WI38 (cell line): Measurements from ENCODE around the gene HNRNPCL4.
"Not testable (repeated sequence)": the region's sequence is repeated elsewhere in the genome, so short reads cannot be mapped to it uniquely, and the experiment has no call there.

Experiments
- H3K4me3 ChIP-seq: 2 replicates; pipeline ENCODE4 v1.5.1; 2011; ENCODE audit warnings: low read depth, mild to moderate bottlenecking, control low read depth, low read length

The HNRNPCL4 gene

DNA sequence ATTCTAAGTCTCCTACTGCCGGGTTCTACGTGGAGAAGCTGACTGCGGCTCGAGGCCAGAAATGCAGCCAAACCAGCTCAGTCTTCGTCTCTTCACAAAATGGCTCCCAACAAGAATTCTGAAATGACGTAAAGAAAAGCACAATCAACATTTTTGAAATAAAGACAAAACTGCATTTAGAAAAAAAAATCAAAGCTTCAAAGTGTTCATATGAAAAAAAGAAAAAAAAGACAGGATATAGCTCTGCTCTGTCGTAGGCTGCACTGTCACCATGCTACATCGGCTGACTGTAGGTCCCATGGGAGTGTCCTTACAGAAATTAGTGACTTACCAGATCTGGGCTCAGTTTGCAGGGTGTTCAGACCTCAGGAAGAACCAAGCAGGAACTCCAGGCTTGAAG, at the start of gene HNRNPCL4:
HNRNPCL4 (minus strand) TSS at position 101 of the 400 bp plus-strand sequence. CDS start 164 bp downstream, outside the sequence.
- H3K4me3 ChIP-seq, result not testable (repeated sequence)

- H3K4me3 ChIP-seq, result not testable (repeated sequence)
Measured at GRCh38 chr1:13208712-13209111, 43.3 kb upstream of the HNRNPCL4 start.

DNA sequence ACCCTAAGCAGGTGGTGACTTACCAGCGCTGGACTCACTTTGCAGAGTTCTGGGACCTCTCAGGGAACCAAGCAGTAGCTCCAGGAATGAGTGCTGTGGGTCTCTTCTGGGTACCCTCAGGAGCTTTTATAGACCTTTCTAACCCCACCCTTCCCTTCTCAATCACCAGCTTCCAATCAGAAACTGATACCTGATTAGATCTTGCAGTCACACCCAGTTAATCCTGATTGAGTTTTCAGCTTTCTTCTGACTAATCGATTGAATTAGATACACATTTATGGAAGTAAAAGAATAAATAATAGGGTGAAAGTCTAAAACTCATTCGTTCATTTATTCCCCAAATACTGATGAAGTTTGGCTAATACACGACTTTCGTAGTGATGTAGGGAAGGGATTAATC, 35.9 kb upstream of the HNRNPCL4 start, which contains the start of gene PRAMEF13:
PRAMEF13 (minus strand) TSS at position 101 of the 400 bp plus-strand sequence. CDS start 1,820 bp downstream, outside the sequence.
- H3K4me3 ChIP-seq, result not testable (repeated sequence)

GRCh38 chr1:13171548-13171947, 6.1 kb upstream of the HNRNPCL4 start, which contains the start of gene PRAMEF9:
Gene PRAMEF9 (plus strand): TSS chr1:13171848. CDS start chr1:13175281, 3,433 bp downstream.
- H3K4me3 ChIP-seq, result not testable (repeated sequence)

GRCh38 chr1:13155909-13156308, 9.5 kb downstream of the HNRNPCL4 start, which contains the start of gene PRAMEF26:
Gene PRAMEF26 (minus strand): TSS chr1:13156009. CDS start chr1:13153095, 2,914 bp downstream.
- H3K4me3 ChIP-seq, result not testable (repeated sequence)

- H3K4me3 ChIP-seq, result not testable (repeated sequence)
Measured at GRCh38 chr1:13116754-13117153, 48.7 kb downstream of the HNRNPCL4 start, which contains the start of gene HNRNPCL2. Gene HNRNPCL2 (minus strand): TSS chr1:13116854. CDS start chr1:13116400, 454 bp downstream.
